ENCODE results near the gene TDRD7.

The TDRD7 gene

DNA sequence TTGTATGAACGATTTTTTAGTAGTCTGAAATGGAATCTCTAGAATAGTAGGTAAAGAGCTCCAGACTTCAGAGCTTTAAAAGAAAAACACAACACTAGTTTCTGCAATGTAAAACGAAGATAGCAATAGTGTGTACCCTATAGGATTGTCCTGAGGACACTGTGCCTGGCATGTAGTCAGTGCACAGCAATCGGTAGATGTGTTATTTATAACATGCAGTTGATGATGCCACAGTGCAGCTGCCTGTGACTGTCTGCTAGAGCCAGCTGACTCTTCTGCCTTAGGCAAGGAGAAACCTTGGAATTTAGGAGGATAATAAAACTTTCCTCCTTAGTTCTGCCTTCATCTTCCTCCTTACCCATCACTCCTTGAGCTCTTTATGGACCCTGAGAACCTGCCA is 61.8 kb downstream of the TDRD7 start:
- H3K27me3 ChIP-seq (ENCODE audit: insufficient read depth, poor library complexity, severe bottlenecking) = no peaks in the 10 kb centered on the region
- TF ChIP-seq, protein P1, sequence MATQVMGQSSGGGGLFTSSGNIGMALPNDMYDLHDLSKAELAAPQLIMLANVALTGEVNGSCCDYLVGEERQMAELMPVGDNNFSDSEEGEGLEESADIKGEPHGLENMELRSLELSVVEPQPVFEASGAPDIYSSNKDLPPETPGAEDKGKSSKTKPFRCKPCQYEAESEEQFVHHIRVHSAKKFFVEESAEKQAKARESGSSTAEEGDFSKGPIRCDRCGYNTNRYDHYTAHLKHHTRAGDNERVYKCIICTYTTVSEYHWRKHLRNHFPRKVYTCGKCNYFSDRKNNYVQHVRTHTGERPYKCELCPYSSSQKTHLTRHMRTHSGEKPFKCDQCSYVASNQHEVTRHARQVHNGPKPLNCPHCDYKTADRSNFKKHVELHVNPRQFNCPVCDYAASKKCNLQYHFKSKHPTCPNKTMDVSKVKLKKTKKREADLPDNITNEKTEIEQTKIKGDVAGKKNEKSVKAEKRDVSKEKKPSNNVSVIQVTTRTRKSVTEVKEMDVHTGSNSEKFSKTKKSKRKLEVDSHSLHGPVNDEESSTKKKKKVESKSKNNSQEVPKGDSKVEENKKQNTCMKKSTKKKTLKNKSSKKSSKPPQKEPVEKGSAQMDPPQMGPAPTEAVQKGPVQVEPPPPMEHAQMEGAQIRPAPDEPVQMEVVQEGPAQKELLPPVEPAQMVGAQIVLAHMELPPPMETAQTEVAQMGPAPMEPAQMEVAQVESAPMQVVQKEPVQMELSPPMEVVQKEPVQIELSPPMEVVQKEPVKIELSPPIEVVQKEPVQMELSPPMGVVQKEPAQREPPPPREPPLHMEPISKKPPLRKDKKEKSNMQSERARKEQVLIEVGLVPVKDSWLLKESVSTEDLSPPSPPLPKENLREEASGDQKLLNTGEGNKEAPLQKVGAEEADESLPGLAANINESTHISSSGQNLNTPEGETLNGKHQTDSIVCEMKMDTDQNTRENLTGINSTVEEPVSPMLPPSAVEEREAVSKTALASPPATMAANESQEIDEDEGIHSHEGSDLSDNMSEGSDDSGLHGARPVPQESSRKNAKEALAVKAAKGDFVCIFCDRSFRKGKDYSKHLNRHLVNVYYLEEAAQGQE (IDR thresholded peaks at IDR 0.05; ENCODE audit: insufficient replicate concordance, low read depth) = no peak
- TF ChIP-seq SPI1 (IDR thresholded peaks at IDR 0.05; ENCODE audit: borderline replicate concordance, low read depth) = no peak
- TF ChIP-seq POLR2AphosphoS5 (IDR thresholded peaks at IDR 0.05; ENCODE audit: low read depth) = no peak
- TF ChIP-seq, protein P2, sequence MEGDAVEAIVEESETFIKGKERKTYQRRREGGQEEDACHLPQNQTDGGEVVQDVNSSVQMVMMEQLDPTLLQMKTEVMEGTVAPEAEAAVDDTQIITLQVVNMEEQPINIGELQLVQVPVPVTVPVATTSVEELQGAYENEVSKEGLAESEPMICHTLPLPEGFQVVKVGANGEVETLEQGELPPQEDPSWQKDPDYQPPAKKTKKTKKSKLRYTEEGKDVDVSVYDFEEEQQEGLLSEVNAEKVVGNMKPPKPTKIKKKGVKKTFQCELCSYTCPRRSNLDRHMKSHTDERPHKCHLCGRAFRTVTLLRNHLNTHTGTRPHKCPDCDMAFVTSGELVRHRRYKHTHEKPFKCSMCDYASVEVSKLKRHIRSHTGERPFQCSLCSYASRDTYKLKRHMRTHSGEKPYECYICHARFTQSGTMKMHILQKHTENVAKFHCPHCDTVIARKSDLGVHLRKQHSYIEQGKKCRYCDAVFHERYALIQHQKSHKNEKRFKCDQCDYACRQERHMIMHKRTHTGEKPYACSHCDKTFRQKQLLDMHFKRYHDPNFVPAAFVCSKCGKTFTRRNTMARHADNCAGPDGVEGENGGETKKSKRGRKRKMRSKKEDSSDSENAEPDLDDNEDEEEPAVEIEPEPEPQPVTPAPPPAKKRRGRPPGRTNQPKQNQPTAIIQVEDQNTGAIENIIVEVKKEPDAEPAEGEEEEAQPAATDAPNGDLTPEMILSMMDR (IDR thresholded peaks at IDR 0.05; ENCODE audit: insufficient read depth, low read length) = no peak
- H3K4me3 ChIP-seq (replicated peaks; ENCODE audit: insufficient read depth, low read length) = no peak overlapping the region
- DNase-seq (ENCODE audit: low read depth in 1 of 2, low spot score in 1 of 2) = no peak
- no peak overlapping the region for H3K27ac ChIP-seq (replicated peaks)

DNA sequence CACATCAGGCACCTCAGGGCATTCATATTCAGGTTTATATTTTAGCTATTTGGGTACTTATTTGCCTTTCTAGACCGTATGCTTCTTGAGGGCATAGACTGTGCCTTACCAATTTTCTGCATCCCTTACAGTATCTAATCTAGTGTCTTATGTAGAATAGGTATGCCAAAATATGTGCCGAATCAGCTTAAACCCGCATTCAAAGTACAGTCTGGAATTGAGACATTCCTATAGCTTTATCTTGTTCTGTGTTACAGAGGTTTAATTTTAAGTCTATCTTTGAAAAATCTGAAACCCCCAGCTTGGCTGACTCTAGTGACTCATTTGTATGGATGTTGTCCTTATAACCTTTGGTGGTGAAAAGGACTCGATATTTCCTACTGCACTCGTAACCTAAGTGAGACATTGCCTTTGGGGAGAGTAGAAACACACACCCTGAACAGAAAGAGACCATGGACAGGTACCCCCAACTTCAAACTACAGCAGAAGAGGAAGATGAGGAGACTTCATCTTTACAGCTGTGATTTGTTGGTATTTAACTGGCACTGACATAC is 62.6 kb downstream of the TDRD7 start:
- Histone ChIP-seq H3K27me3 (ENCODE audit: insufficient read depth, poor library complexity, severe bottlenecking) (no peaks in the 10 kb centered on the region), H3K27ac (replicated peaks) (no peak overlapping the region), H3K4me3 (replicated peaks; ENCODE audit: insufficient read depth, low read length) (no peak overlapping the region)
- no peak for TF ChIP-seq SPI1 (IDR thresholded peaks at IDR 0.05; ENCODE audit: borderline replicate concordance, low read depth)
- TF ChIP-seq, protein P1 (IDR thresholded peaks at IDR 0.05; ENCODE audit: insufficient replicate concordance, low read depth) = no peak
- no peak for TF ChIP-seq GABPA (IDR thresholded peaks at IDR 0.05; ENCODE audit: low read depth)
- TF ChIP-seq POLR2AphosphoS5 (IDR thresholded peaks at IDR 0.05; ENCODE audit: low read depth) = no peak
- TF ChIP-seq, protein P2 (IDR thresholded peaks at IDR 0.05; ENCODE audit: insufficient read depth, low read length) = no peak
- DNase-seq (ENCODE audit: low read depth in 1 of 2, low spot score in 1 of 2) = no peak

DNA sequence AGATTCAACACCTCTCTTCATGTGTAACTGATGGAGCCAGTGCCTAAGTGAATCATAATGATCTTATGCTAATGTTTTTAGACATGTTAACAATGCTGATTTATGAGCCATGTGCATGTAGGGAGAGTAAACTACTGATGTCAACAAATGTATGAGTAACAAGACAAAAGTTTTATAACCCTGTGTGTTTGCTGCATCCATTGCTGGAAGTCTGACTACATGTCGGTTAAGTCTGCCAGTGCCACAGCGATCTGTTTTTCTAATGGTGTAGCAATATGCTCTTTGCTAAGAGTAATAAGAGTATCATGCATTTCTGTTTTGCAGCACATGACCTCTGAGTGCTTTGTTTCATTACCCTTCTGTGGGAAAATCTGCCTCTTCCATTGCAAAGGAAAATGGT is 63.2 kb downstream of the TDRD7 start:
- no peak for DNase-seq (ENCODE audit: low read depth in 1 of 2, low spot score in 1 of 2)
- no peak for TF ChIP-seq GABPA (IDR thresholded peaks at IDR 0.05; ENCODE audit: low read depth)
- H3K4me3 ChIP-seq (replicated peaks; ENCODE audit: insufficient read depth, low read length) = no peak overlapping the region
- no peak overlapping the region for H3K27ac ChIP-seq (replicated peaks)
- no peaks in the 10 kb centered on the region for H3K27me3 ChIP-seq (ENCODE audit: insufficient read depth, poor library complexity, severe bottlenecking)

DNA sequence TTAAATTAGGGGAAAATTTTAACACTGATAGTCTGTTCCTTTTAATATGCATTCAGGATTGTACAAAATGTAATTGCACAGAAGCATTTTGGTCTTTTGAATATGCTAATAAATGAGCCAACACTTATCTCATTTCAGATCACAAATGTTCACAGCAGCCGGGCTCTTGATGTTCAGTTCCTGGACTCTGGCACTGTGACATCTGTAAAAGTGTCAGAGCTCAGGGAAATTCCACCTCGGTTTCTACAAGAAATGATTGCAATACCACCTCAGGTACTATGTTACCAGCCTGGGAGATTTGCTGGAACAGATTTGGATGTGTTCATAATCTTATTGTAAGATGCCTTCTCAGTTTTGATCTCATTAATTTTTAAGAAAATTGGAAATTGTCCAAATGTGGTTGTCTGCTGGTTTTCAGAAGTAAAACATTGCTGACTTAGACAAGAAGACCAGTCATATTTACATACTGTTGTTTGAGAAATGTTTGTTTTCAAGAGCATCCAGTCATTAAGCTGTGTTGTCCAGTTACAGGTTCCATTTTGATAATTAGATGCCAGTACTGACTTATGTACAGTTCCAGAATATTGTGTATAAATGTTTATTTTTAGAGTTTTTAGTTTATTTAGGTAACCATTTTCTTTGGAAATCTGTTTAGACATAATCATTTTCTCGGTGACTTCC is 66.5 kb downstream of the TDRD7 start:
- no peaks in the 10 kb centered on the region for H3K27me3 ChIP-seq (ENCODE audit: insufficient read depth, poor library complexity, severe bottlenecking)
- TF ChIP-seq, protein P2 (IDR thresholded peaks at IDR 0.05; ENCODE audit: insufficient read depth, low read length) = no peak
- TF ChIP-seq, protein P1 (IDR thresholded peaks at IDR 0.05; ENCODE audit: insufficient replicate concordance, low read depth) = no peak
- TF ChIP-seq GABPA (IDR thresholded peaks at IDR 0.05; ENCODE audit: low read depth) = no peak
- no peak for TF ChIP-seq POLR2AphosphoS5 (IDR thresholded peaks at IDR 0.05; ENCODE audit: low read depth)
- no peak for TF ChIP-seq SPI1 (IDR thresholded peaks at IDR 0.05; ENCODE audit: borderline replicate concordance, low read depth)
- no peak overlapping the region for H3K4me3 ChIP-seq (replicated peaks; ENCODE audit: insufficient read depth, low read length)
- H3K27ac ChIP-seq (replicated peaks) = no peak overlapping the region
- no peak for DNase-seq (ENCODE audit: low read depth in 1 of 2, low spot score in 1 of 2)

Measured in HL-60 (cell line).